GM12892 (cell line): Measurements from ENCODE around the gene PXK.
A peak's percentile ranks its signal among the peaks of the same experiment; 100 is the strongest.

Experiments used
- DNase-seq: peaks from one replicate; pipeline ENCODE4 v3.0.0; 2011; ENCODE audit not compliant: insufficient read length
- FAIRE-seq: peaks from 2 replicates; lab custom pipeline; 2011; peaks lifted over from hg19 to GRCh38; lab: Jason Lieb, UNC
- POLR2A ChIP-seq: IDR thresholded peaks from 2 replicates; pipeline ENCODE4 v1.6.1; 2011; ENCODE audit warnings: low read depth, low read length, control low read depth
- POLR2AphosphoS5 ChIP-seq: IDR thresholded peaks from 2 replicates; pipeline ENCODE4 v1.6.1; 2011; ENCODE audit warnings: low read depth, low read length, control low read depth
- TAF1 ChIP-seq: IDR thresholded peaks from 2 replicates; pipeline ENCODE4 v1.6.1; 2011; ENCODE audit warnings: low read depth, mild to moderate bottlenecking, control low read depth, low read length, borderline replicate concordance

PXK gene

DNA sequence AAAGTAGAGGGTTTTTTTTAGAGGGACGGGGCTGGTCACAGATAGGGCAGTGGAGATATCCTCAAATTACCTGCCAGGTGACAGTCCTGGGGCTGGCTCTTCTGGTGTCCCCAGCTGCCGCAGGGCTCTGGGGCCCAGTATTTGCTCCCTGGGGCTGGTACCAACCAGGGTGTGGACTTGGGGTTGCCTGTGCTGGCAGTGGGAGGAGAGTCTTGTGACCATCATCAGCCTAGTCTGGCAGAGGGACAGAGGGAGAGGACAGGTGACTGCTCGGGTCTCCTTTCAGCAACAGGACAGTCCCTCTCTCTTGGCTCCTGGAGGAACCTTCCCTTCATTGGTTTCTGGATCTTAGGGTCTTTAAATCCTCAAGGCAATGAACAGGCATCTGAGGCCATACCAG, 34.5 kb upstream of the PXK start:
- no peak for TF ChIP-seq POLR2A
- no peak for TF ChIP-seq POLR2AphosphoS5
- no peak for TF ChIP-seq TAF1
- no peak for FAIRE-seq
- DNase-seq: no peak

GRCh38 chr3:58299075-58299474, 33.6 kb upstream of the PXK start:
- FAIRE-seq: no peak
- TF ChIP-seq TAF1 (no peak), POLR2AphosphoS5 (no peak), POLR2A (no peak)
- DNase-seq: no peak

DNA sequence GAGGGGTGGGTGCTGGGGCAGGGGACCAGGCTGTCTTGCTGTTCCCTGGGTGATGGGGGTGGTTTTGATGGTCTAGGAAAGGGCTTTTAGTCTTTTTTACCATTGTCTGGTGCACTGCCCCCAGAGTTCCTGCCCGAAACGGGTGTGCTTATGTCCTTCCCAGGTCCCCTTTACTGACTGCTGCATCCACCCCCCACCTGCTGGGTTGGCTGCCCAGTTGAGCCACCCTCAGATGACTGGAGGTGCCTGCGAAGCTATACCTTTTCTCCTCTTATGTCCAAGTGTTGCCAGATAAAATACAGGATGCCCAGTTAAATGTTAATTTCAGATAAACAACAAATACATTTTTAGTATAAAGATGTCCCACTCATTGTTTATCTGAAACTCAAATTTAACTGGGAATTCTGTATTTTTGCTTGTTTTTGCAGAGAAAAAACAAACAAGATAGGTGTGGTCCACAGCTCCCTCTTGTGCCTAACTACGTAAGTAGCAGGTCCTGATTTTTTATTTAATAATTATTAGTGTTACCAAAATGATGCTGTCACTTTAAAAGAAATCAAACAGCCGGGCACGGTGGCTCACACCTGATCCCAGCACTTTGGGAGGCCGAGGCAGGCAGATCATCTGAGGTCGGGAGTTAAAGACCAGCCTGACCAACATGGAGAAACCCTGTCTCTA, 32.7 kb upstream of the PXK start:
- DNase-seq (no peak), FAIRE-seq (no peak)
- TF ChIP-seq TAF1: no peak
- no peak for TF ChIP-seq POLR2AphosphoS5
- no peak for TF ChIP-seq POLR2A

- TF ChIP-seq POLR2A (peak; percentile 84), TAF1 (peak; percentile 51; the same call in 1 of the 2 replicates), POLR2AphosphoS5 (peak; percentile 71; the same call in 1 of the 2 replicates)
- FAIRE-seq (peak; percentile 99), DNase-seq (peak; percentile 85)
These were observed 26.6 kb upstream of the PXK start, which contains the start of the genes HTD2 and RPP14 for GRCh38 chr3:58305882-58306711. HTD2 (plus strand) TSS chr3:58306520; CDS start chr3:58317614, 11,094 bp downstream. RPP14 (plus strand) TSS chr3:58306245; CDS start chr3:58310330, 4,085 bp downstream.

DNA sequence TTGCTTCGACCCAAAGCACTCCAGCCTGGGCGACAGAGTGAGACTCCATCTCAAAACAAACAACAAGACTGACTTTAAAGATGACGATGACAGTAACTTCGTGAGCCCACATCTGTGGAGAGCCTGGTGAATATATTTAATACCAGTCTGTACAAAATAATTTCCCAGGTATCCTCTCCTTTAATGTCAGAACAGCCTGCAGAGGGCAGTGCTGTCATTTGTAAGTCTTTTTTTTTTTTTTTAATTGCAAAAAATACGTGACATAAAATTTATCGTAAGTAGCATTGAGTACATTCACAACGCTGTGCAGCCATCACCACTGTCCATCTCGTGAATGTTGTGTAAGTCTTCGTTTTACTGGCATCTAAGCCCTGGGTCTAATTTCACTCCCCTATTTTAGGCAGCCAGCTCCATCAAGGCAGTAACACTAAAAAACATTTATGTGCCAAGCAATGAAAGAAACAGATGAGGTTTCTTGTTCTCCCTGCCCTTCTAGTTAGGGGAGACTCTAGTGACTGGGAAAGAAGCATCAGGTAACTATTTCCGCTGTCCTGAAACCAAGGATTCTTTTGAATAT, 25.0 kb upstream of the PXK start:
- FAIRE-seq: no peak
- TF ChIP-seq POLR2A (no peak), POLR2AphosphoS5 (no peak), TAF1 (no peak)
- no peak for DNase-seq

- FAIRE-seq (no peak), DNase-seq (no peak)
- TF ChIP-seq POLR2A: no peak
- TF ChIP-seq TAF1: no peak
- TF ChIP-seq POLR2AphosphoS5: no peak
These were observed 24.0 kb upstream of the PXK start for GRCh38 chr3:58308728-58309127.

DNA sequence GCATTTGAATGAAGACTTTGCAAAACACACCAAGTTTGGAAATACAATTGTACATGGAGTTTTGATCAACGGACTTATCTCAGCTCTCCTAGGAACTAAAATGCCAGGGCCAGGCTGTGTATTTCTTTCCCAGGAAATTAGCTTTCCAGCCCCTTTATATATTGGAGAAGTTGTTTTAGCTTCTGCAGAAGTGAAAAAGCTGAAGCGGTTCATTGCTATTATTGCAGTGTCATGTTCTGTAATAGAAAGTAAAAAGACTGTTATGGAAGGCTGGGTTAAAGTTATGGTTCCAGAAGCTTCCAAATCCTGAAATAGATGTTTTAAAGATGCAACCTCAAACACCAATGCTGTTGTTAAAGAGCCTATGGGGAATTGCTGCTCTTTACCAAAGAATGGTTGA, 14.9 kb upstream of the PXK start:
- no peak for FAIRE-seq

GRCh38 chr3:58321791-58322190, 10.9 kb upstream of the PXK start:
- no peak for DNase-seq
- FAIRE-seq: no peak
- no peak for TF ChIP-seq TAF1
- TF ChIP-seq POLR2AphosphoS5: no peak
- TF ChIP-seq POLR2A: no peak

More for the DNA sequence above, 14.9 kb upstream of the PXK start:
- DNase-seq: no peak
- no peak for TF ChIP-seq POLR2A
- TF ChIP-seq POLR2AphosphoS5: no peak
- TF ChIP-seq TAF1: no peak

DNA sequence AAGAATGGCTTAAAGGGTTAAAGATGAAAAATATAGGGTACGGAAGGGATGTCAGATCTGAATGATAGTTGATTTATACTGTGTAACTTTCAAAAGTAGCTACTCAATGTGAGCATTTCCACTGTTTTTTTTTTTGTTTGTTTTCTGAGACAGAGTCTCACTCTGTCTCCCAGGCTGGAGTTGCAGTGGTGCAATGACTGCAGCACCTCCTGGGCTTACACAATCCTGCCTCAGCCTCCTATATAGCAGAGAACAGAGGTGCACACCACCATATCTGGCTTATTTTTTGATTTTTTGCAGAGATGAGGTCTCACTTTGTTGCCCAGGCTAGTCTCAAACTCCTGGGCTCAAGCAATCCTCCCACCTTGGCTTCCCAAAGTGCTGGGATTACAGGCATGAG, 9.9 kb upstream of the PXK start:
- no peak for FAIRE-seq
- DNase-seq: no peak
- no peak for TF ChIP-seq POLR2A
- no peak for TF ChIP-seq TAF1
- TF ChIP-seq POLR2AphosphoS5: no peak

GRCh38 chr3:58323529-58324390, 8.9 kb upstream of the PXK start:
- no peak for DNase-seq
- TF ChIP-seq TAF1 (no peak), POLR2A (no peak), POLR2AphosphoS5 (no peak)
- peak; percentile 48 for FAIRE-seq
